Inflammatory macrophage treated with lipopolysaccharide for 1 hour (primary cell): ENCODE results near the gene CNOT4.

ENCODE experiments used
- DNase-seq, 2 donors: peaks; one replicate each; pipeline ENCODE4 v3.0.0-alpha.2; 2020 to 2022

CNOT4 gene

DNA sequence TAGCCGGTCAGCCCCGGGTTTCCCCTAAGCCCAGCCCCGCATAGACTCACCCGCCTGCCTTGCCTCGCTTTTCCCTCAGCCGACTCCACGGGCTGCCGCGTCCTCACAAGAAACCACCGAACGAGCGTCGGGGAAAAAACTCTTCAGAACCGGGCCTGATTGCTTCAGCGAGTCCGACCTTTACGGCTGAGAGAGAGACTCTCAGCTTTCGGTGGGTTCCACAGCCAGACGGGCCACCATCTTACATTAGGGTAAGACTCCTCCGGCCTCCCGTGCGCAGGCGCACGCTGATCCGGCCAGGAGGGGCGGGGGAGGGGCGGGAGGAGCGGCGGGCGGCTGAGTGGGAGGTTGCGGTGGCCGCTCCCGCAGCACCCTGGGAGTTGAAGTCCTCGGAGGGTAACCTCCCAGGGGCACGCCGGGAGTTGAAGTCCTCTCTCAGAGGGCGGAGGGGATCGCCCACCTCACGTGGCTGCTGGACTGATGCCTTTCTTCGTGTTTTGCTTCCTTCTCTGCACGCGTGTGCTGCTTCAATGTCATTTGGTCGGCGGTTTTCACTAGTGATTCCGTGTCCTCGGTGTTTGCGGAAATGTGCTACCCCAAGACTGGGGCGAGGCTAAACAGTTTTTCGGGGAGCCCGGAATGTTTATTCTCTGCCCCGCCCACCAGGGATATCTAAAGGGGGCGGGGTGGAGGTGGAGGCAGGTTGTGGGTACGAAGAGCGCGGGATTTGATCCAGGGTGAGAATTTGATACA lies at the start of gene CNOT4:
Gene CNOT4 (minus strand): TSS at position 264 of the 753 bp plus-strand sequence. CDS start 71,771 bp downstream, outside the sequence.
- peak; percentile 96 for DNase-seq

- DNase-seq, result no peak
Observed at GRCh38 chr7:135558881-135559280, 49.0 kb upstream of the CNOT4 start.

GRCh38 chr7:135558337-135558767 lies 48.5 kb upstream of the CNOT4 start:
- DNase-seq, result peak; percentile 72 to 83

- DNase-seq, result peak; percentile 66 to 84
Observed at GRCh38 chr7:135557455-135558336, 47.8 kb upstream of the CNOT4 start, which contains the start of gene NUP205. TSS of gene NUP205 (plus strand) at chr7:135557917. CDS start at chr7:135557945, 28 bp downstream.

DNA sequence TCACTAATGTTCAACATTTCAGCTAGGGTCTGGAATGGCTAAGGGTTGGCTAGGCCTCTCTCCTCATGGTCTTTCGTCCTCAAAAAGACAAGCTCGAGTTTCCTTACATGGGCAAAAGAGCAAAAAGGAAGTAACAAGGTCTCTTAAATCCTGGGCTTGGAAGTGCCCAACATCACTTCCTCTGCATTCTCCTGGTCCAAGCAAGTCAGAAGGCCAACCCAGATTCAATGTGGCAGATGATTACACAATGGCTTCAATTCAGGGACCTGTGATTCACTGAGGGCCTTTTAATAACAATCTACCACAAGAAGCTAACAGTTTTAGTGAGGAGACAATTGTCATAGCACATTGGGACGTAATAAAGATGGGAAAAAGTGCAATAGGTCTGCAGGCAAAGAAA lies 43.4 kb upstream of the CNOT4 start:
- DNase-seq, result no peak

- no peak for DNase-seq
Observed at GRCh38 chr7:135552148-135552547, 42.2 kb upstream of the CNOT4 start.

DNA sequence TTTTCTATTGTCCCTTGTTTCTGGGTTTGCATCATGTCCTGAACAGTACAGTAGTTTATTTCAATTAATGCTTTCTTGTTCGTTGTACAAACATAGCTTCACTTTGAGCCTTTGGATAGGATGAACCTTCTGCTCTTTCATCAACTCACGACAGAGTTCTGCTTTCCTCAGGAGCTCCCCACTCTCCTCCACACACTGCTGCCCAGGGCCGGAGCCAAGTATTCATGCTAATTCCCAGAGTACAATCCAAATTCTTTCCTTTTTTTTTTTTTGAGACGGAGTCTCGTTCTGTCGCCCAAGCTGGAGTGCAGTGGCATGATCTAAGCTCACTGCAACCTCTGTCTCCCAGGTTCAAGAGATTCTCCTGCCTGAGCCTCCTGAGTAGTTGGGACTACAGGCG lies 40.3 kb upstream of the CNOT4 start:
- DNase-seq, result no peak

DNA sequence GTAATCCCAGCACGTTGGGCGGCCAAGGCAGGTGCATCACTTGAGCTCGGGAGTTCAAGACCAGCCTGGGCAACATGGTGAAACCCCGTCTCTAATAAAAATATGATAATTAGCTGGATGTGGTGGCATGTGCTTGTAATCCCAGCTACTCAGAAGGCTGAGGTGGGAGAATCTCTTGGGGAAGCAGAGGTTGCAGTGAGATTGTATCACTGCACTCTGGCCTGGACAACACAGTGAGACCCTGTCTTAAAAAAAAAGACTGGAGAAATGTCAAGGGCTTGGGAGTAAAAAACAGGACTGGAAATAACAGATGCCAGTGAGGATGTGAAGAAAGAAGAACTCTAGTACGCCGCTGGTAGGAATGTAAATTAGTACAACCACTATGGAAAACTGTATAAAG lies 31.1 kb upstream of the CNOT4 start:
- no peak for DNase-seq

GRCh38 chr7:135539629-135540028 lies 29.7 kb upstream of the CNOT4 start:
- DNase-seq, result no peak

- DNase-seq, result no peak
Observed at GRCh38 chr7:135538376-135538775, 28.5 kb upstream of the CNOT4 start.

- DNase-seq, result peak; percentile 43 to 47
Observed at GRCh38 chr7:135537905-135538304, 28.0 kb upstream of the CNOT4 start.

GRCh38 chr7:135537453-135537852 lies 27.6 kb upstream of the CNOT4 start:
- no peak for DNase-seq

- peak in 1 of 2 donors; percentile 20 for DNase-seq
Observed at GRCh38 chr7:135536150-135536549, 26.2 kb upstream of the CNOT4 start.

DNA sequence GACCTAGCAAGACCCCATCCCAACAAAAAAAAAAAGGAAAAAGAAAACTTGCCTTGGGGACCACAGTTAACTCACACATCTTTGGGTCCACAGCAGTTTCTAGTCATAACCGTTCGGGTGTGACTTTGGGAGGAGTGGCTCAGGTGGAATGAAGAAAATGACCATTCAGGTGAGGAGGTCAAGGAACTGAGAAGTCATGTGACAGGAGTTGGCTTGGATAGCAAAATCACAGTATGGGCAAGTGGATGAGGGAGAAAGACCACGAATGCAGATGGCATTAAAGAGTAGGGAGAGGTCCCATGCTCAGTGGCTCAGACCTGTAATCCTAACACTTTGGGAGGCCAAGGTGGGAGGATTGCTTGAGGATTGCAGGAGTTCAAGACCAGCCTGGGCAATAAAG lies 17.1 kb upstream of the CNOT4 start:
- no peak for DNase-seq

DNA sequence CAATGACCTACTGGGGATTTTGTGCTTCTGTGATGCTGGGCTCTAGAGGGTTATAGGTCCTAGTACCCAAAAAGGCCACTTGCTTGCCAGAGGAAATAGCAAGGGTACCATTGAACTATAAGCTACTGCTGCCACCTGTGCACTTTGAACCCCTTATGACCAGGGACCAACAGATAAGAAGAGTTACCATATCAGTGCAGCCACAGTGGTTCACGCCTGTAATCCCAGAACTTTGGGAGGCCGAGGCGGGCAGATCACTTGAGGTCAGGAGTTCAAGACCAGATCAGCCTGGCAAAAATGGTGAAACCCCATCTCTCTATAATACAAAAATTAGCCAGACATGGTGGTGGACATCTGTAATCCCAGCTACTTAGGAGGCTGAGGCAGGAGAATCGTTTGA lies 15.5 kb upstream of the CNOT4 start:
- no peak for DNase-seq

DNA sequence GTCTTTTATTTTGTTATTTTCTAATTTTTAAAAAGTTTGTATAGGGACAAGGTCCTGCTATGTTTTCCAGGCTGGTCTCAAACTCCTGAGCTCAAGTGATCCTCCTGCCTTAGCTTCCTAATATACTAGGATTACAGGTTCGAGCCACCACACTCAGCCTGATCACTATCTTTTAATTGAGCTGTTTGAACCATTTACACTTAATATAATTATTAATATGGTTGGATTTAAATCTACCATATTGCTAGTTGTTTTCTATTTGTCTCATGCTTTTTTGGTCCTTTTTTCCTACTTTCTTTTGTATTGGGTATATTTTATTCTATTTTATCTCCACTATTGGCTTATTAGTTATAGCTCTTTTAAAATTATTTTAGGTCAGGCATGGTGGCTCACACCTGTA lies 13.2 kb upstream of the CNOT4 start:
- no peak for DNase-seq

- peak in 1 of 2 donors; percentile 34 for DNase-seq
Observed at GRCh38 chr7:135522509-135522908, 12.6 kb upstream of the CNOT4 start.

GRCh38 chr7:135519871-135520270 lies 10.0 kb upstream of the CNOT4 start:
- no peak for DNase-seq

GRCh38 chr7:135519233-135519688 lies 9.4 kb upstream of the CNOT4 start:
- DNase-seq, result no peak

GRCh38 chr7:135518748-135519147 lies 8.8 kb upstream of the CNOT4 start:
- DNase-seq, result no peak

GRCh38 chr7:135517060-135517459 lies 7.2 kb upstream of the CNOT4 start:
- DNase-seq, result no peak

GRCh38 chr7:135514856-135515255 lies 5.0 kb upstream of the CNOT4 start:
- no peak for DNase-seq

GRCh38 chr7:135512135-135512887 lies 2.4 kb upstream of the CNOT4 start:
- peak; percentile 76 to 91 for DNase-seq
